ENCODE data around the gene ZCCHC3. TPM values are rescaled to one million over a fixed set of nuclear protein-coding genes. Genes with fewer than 3 reads are reported as not detected.

ZCCHC3 gene
- total RNA-seq, 1 experiment from 2014 or later: 12.1 TPM

GRCh38 chr20:309306-309840, 12.0 kb downstream of the ZCCHC3 start:
- TF ChIP-seq CTCF (IDR thresholded peaks at IDR 0.05; ENCODE audit: unreplicated experiment): no peak
- intact Hi-C loops (cut with micrococcal nuclease): no loop called here
- CTCF ChIA-PET: interaction anchor here (1.1 kb wide), 1 partner anchor 8 kb away, joined by 5 read pairs; no protein-coding TSS in a partner anchor

DNA sequence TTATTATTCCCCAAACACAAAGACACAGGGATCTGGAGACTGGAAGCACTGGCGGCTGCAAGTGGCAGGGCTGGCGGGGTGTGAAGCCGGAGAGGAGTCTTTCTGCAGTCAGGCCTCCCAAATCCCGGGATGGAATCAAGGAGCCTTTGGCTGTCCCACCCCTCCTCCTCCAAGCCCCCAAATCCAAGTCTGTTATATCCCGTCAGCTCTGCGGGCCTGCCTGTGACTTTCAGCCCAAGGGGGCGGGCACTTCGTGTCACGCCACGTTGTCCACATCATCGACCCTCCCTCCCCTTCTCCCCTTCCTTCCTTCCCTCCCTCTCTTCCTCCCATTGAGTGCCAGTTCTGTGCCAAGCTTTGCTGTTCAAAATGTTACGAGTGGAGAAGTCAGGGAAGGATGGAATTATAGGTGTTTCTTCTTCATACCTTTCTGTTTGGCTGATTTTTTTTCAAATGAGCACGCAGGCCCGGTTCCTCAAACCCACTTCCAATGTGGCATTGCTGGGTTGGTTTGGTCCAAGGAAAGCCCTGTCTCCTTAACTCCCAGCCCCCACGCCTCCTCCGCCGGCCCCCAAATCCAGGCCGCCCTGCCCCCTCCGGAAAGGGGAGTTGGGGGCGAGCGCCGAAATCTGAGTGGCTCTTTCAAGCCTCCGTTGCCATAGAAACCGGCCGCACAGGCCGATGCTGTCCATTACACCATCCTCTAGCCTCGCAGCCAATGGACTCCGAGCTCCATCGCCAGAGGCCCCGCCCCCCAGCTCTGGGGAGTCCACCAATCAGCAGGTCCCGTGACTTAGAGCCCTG, 12.7 kb downstream of the ZCCHC3 start:
- DNase-seq (ENCODE audit: unreplicated experiment): no peak
- intact Hi-C loops (cut with micrococcal nuclease): no loop called here
- H3K36me3 Mint-ChIP-seq (ENCODE audit: insufficient read depth, unreplicated experiment): no peaks in the 10 kb centered on the region
- BruUV-seq (replicated peaks): no TSS peak
- peaks cover 18% of the 10 kb centered on the region for H3K4me1 Mint-ChIP-seq (ENCODE audit: insufficient read depth, unreplicated experiment)
- POLR2A ChIA-PET: interaction anchor here (0.5 to 6.2 kb wide), 3 partner anchors 11 to 52 kb away, joined by 3 to 60 read pairs (median 46); partner anchors contain the start of genes SOX12 and ZCCHC3
- no peak overlapping the region for H3K27ac Mint-ChIP-seq (ENCODE audit: low read depth, unreplicated experiment)
- no peak for TF ChIP-seq CTCF (IDR thresholded peaks at IDR 0.05; ENCODE audit: unreplicated experiment)
- H3K4me3 Mint-ChIP-seq (ENCODE audit: unreplicated experiment): no peak overlapping the region
- no peaks in the 10 kb centered on the region for H3K9me3 Mint-ChIP-seq (ENCODE audit: unreplicated experiment)
- no peaks in the 10 kb centered on the region for H3K27me3 Mint-ChIP-seq (ENCODE audit: insufficient read depth, unreplicated experiment)
- CTCF ChIA-PET: interaction anchor here (0.6 kb wide), 1 partner anchor 21 kb away, joined by 4 read pairs; no protein-coding TSS in a partner anchor

More at GRCh38 chr20:309306-309840, 12.0 kb downstream of the ZCCHC3 start:
- Mint-ChIP-seq H3K4me1 (ENCODE audit: insufficient read depth, unreplicated experiment) (peaks cover 18% of the 10 kb centered on the region), H3K27ac (ENCODE audit: low read depth, unreplicated experiment) (no peak overlapping the region), H3K4me3 (ENCODE audit: unreplicated experiment) (no peak overlapping the region), H3K36me3 (ENCODE audit: insufficient read depth, unreplicated experiment) (no peaks in the 10 kb centered on the region), H3K27me3 (ENCODE audit: insufficient read depth, unreplicated experiment) (no peaks in the 10 kb centered on the region), H3K9me3 (ENCODE audit: unreplicated experiment) (no peaks in the 10 kb centered on the region)
- DNase-seq (ENCODE audit: unreplicated experiment): no peak
- POLR2A ChIA-PET: interaction anchor here (4.0 to 6.2 kb wide), 2 partner anchors 11 to 15 kb away, joined by 46 to 60 read pairs; partner anchors contain the start of genes SOX12 and ZCCHC3
- BruUV-seq (replicated peaks): no TSS peak

GRCh38 chr20:310645-311044, 13.3 kb downstream of the ZCCHC3 start:
- ChIA-PET CTCF (interaction anchor here (0.6 kb wide), 1 partner anchor 21 kb away, joined by 4 read pairs; no protein-coding TSS in a partner anchor), POLR2A (interaction anchor here (2.2 to 6.2 kb wide), 3 partner anchors 7 to 14 kb away, joined by 8 to 60 read pairs (median 46); partner anchors contain the start of genes SOX12 and ZCCHC3)
- no TSS peak for BruUV-seq (replicated peaks)
- Mint-ChIP-seq H3K27ac (ENCODE audit: low read depth, unreplicated experiment) (no peak overlapping the region), H3K36me3 (ENCODE audit: insufficient read depth, unreplicated experiment) (no peaks in the 10 kb centered on the region), H3K4me3 (ENCODE audit: unreplicated experiment) (no peak overlapping the region), H3K9me3 (ENCODE audit: unreplicated experiment) (no peaks in the 10 kb centered on the region), H3K27me3 (ENCODE audit: insufficient read depth, unreplicated experiment) (no peaks in the 10 kb centered on the region), H3K4me1 (ENCODE audit: insufficient read depth, unreplicated experiment) (peaks cover 18% of the 10 kb centered on the region)
- no peak for TF ChIP-seq CTCF (IDR thresholded peaks at IDR 0.05; ENCODE audit: unreplicated experiment)
- no peak for DNase-seq (ENCODE audit: unreplicated experiment)
- intact Hi-C loops (cut with micrococcal nuclease): no loop called here

DNA sequence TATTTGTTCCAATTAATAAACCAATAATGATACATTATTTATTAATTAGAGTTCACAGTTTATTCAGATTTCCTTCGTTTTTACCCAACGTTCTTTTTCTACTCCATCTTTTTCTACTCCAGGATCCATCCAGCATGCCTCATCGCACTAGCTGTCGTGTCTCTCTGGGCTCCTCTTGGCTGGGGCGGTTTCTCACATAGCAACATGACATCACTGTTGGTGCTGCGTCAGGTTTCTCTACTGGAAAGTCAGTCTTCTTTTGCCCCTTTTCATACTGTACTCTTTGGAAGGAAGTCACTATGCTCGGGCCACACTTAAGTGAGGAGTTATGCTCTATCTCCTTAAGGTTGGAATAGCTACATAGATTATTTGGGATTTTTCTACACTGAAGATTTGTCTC, 14.2 kb downstream of the ZCCHC3 start:
- no peaks in the 10 kb centered on the region for H3K9me3 Mint-ChIP-seq (ENCODE audit: unreplicated experiment)
- no peak overlapping the region for H3K4me3 Mint-ChIP-seq (ENCODE audit: unreplicated experiment)
- no peak for TF ChIP-seq CTCF (IDR thresholded peaks at IDR 0.05; ENCODE audit: unreplicated experiment)
- intact Hi-C loops (cut with micrococcal nuclease): no loop called here
- BruUV-seq (replicated peaks): no TSS peak
- H3K27me3 Mint-ChIP-seq (ENCODE audit: insufficient read depth, unreplicated experiment): no peaks in the 10 kb centered on the region
- DNase-seq (ENCODE audit: unreplicated experiment): no peak
- POLR2A ChIA-PET: interaction anchor here (0.6 to 6.2 kb wide), 4 partner anchors 8 to 36 kb away, joined by 3 to 60 read pairs (median 25); partner anchors contain the start of genes SOX12 and ZCCHC3
- peaks cover 18% of the 10 kb centered on the region for H3K4me1 Mint-ChIP-seq (ENCODE audit: insufficient read depth, unreplicated experiment)
- peaks cover under 1% of the 10 kb centered on the region for H3K36me3 Mint-ChIP-seq (ENCODE audit: insufficient read depth, unreplicated experiment)
- CTCF ChIA-PET: interaction anchor here (1.1 to 2.2 kb wide), 5 partner anchors 9 to 42 kb away, joined by 4 to 7 read pairs (median 4); no protein-coding TSS in a partner anchor
- no peak overlapping the region for H3K27ac Mint-ChIP-seq (ENCODE audit: low read depth, unreplicated experiment)

Measured in MCF 10A (cell line).